RWPE2 (cell line): ENCODE data around the gene TALDO1.

ENCODE experiments used
- ATAC-seq: fragments of 200-7000 bp; cut with Tn5 transposase; 3 replicates; pipeline ENCODE4 v1.9.1; 2021; ENCODE audit warnings: low read depth
- DNase-seq: peaks from one replicate; pipeline ENCODE4 v3.0.0-alpha.2; 2020; ENCODE audit warnings: low spot score
- H3K27ac ChIP-seq: fragments of 450-650 bp; 2 replicates; pipeline ENCODE4 v1.5.1; 2017; ENCODE audit warnings: mild to moderate bottlenecking; ENCODE audit not compliant: poor library complexity, severe bottlenecking
- H3K27me3 ChIP-seq: fragments of 250-450 bp; sonication (Bioruptor Pico); 2 replicates; pipeline ENCODE4 v1.5.1; 2021; ENCODE audit warnings: mild to moderate bottlenecking, moderate library complexity; ENCODE audit not compliant: insufficient read depth, poor library complexity, severe bottlenecking
- H3K36me3 ChIP-seq: fragments of 250-450 bp; sonication (Bioruptor Pico); 2 replicates; pipeline ENCODE4 v1.5.1; 2020; ENCODE audit warnings: low read depth, mild to moderate bottlenecking, moderate library complexity
- H3K4me1 ChIP-seq: fragments of 250-450 bp; sonication (Bioruptor Pico); 2 replicates; pipeline ENCODE4 v1.5.1; 2021; ENCODE audit warnings: mild to moderate bottlenecking, moderate library complexity; ENCODE audit not compliant: insufficient read depth, poor library complexity, severe bottlenecking
- H3K4me3 ChIP-seq: fragments of 250-450 bp; sonication (Bioruptor Pico); 2 replicates; pipeline ENCODE4 v1.5.1; 2021; ENCODE audit warnings: mild to moderate bottlenecking, moderate library complexity; ENCODE audit not compliant: severe bottlenecking
- H3K9me3 ChIP-seq: fragments of 250-450 bp; sonication (Bioruptor Pico); 2 replicates; pipeline ENCODE4 v1.5.1; 2021; ENCODE audit warnings: mild to moderate bottlenecking, moderate library complexity; ENCODE audit not compliant: severe bottlenecking
- TF ChIP-seq, protein P1 (sequence below): fragments of 450-650 bp; IDR thresholded peaks from one replicate; pipeline ENCODE4 v1.5.1; 2017; ENCODE audit warnings: mild to moderate bottlenecking, moderate library complexity; ENCODE audit not compliant: poor library complexity, severe bottlenecking

TALDO1 gene

DNA sequence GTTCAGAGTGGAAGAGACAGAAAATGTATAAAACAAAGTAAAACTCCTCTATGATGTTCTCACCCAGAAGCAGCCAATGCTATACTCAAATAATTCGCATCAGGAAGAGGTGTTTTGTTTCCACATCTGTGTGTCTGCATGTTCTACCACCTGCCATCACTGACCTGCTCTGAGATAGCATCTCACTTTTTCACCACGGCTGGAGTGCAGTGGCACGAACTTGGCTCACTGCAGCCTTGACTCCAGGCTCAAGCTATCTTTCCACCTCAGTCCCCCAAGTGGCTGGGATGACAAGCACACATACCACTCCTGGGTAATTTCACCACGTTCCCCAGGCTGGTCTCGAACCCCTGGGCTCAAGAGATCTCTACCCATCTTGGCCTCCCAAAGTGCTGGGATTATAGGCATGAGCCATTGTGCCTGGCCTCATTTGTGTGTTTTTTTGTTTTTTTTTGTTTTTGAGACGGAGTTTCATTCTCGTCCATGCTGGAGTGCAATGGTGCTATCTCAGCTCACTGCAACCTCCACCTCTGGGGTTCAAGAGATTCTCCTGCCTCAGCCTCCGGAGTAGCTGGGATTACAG, 14.4 kb downstream of the TALDO1 start:
- ATAC-seq (no peak), DNase-seq (no peak)
- Histone ChIP-seq H3K4me3 (no peak overlapping the region), H3K27ac (peak overlapping the region; percentile 87), H3K36me3 (peaks cover 87% of the 10 kb centered on the region), H3K9me3 (no peaks in the 10 kb centered on the region), H3K4me1 (peaks cover 16% of the 10 kb centered on the region), H3K27me3 (no peaks in the 10 kb centered on the region)
- TF ChIP-seq, protein P1, sequence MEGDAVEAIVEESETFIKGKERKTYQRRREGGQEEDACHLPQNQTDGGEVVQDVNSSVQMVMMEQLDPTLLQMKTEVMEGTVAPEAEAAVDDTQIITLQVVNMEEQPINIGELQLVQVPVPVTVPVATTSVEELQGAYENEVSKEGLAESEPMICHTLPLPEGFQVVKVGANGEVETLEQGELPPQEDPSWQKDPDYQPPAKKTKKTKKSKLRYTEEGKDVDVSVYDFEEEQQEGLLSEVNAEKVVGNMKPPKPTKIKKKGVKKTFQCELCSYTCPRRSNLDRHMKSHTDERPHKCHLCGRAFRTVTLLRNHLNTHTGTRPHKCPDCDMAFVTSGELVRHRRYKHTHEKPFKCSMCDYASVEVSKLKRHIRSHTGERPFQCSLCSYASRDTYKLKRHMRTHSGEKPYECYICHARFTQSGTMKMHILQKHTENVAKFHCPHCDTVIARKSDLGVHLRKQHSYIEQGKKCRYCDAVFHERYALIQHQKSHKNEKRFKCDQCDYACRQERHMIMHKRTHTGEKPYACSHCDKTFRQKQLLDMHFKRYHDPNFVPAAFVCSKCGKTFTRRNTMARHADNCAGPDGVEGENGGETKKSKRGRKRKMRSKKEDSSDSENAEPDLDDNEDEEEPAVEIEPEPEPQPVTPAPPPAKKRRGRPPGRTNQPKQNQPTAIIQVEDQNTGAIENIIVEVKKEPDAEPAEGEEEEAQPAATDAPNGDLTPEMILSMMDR = no peak

DNA sequence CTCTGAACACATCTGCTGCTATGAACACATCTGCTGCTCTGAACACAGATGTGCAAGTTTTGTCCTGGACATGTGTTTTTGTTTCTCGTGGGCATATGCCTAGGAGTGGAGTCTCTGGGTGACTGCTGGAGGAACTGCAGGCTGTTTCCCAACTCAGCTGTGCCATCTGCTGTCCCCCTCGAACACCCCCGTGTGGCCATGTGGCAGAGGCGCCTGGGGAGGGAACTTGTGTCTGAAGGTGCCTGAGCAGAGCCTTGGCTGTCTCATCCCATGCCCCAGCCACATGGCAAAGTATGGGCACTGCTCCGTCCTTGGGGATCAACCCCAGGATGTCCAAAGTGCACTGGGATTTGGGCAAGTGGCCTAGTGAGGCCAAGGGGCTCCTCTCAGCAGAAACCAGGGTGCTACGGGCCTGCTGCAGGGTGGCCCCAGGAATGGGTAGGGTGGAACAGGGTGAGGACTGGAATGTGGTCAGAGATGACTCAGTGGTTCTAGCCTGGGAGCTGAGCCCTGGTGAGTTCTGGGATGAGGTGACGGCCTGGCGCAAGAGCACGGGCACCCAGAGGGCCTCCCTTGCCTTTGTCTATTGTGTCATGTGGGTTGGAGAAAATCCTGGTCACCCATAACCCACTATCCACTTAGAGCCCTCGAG, 15.3 kb downstream of the TALDO1 start:
- Histone ChIP-seq H3K27ac (peak overlapping the region; percentile 87), H3K4me3 (no peak overlapping the region), H3K4me1 (peaks cover 16% of the 10 kb centered on the region), H3K9me3 (no peaks in the 10 kb centered on the region), H3K36me3 (peaks cover 84% of the 10 kb centered on the region), H3K27me3 (no peaks in the 10 kb centered on the region)
- DNase-seq (peak; percentile 72), ATAC-seq (peak; percentile 90)
- TF ChIP-seq, protein P1 = peak; percentile 62

DNA sequence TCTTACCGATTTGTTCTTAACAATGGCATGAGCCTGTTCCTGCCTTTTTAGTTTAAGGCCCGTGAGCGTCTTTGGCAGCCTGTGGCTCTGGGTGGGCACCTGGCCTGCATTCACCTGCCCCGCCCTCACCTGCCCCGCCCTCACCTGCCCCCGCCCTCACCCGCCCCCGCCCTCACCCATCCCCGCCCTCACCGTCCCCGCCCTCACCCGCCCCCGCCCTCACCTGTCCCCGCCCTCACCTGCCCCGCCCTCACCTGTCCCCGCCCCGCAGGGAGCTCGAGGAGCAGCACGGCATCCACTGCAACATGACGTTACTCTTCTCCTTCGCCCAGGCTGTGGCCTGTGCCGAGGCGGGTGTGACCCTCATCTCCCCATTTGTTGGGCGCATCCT, 15.8 kb downstream of the TALDO1 start:
- DNase-seq (no peak), ATAC-seq (peak; percentile 51)
- Histone ChIP-seq H3K27ac (peak overlapping the region; percentile 87), H3K9me3 (no peaks in the 10 kb centered on the region), H3K36me3 (peaks cover 81% of the 10 kb centered on the region), H3K4me3 (no peak overlapping the region), H3K4me1 (peaks cover 16% of the 10 kb centered on the region), H3K27me3 (no peaks in the 10 kb centered on the region)
- TF ChIP-seq, protein P1 = no peak

DNA sequence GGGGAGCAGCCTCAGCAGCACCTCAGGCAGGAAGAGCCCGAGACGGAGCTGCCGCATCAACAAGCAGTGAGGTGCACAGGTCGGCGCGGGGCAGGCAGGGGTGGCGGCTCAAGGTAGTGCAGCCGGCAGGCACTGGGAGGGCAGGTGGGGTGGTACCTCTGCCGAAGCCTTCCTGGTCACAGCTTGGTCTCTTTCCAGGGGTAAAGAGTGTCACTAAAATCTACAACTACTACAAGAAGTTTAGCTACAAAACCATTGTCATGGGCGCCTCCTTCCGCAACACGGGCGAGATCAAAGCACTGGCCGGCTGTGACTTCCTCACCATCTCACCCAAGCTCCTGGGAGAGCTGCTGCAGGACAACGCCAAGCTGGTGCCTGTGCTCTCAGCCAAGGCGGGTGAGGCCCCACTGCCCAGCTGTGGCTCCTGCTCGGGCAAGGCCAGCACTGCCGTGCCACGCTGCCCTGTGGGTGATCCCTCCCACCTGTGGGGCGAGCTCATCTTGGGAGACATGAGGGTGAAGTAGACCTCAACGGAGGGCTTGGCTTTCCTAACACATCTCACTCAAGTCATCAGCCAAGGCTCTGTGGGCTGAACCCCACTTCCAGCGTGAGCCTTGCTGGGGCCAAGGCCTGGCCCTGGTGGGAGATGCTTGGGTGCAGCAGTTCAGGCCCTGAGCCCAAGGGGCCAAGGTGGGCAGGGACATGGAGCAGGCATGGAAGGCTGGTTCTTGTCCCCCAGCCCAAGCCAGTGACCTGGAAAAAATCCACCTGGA, 16.5 kb downstream of the TALDO1 start:
- Histone ChIP-seq H3K4me3 (no peak overlapping the region), H3K36me3 (peaks cover 84% of the 10 kb centered on the region), H3K27me3 (no peaks in the 10 kb centered on the region), H3K4me1 (peaks cover 16% of the 10 kb centered on the region), H3K27ac (peak overlapping the region; percentile 87), H3K9me3 (no peaks in the 10 kb centered on the region)
- TF ChIP-seq, protein P1 = no peak
- no peak for DNase-seq
- ATAC-seq = peak; percentile 4
